Esophagus muscularis mucosa (tissue), 3 donors: Measurements from ENCODE around the gene BMP5.

Experiments used
- POLR2AphosphoS5 ChIP-seq, 2 donors: sonication (generic); formaldehyde crosslinking; IDR thresholded peaks; one replicate each; pipeline ENCODE4 v1.6.1; 2017; ENCODE audit warnings: antibody characterized with exemption in 2 of 2
- TF ChIP-seq, protein P1 (sequence below), 3 experiments: fragments of 200-600 bp in 2 of 3; fragments of 450-650 bp in 1 of 3; sonication (generic) in 2 of 3; IDR thresholded peaks; one replicate each; pipeline ENCODE4 v1.5.1; 2017 to 2019; ENCODE audit warnings: antibody characterized with exemption in 3 of 3, mild to moderate bottlenecking in 2 of 3, moderate library complexity in 1 of 3

DNA sequence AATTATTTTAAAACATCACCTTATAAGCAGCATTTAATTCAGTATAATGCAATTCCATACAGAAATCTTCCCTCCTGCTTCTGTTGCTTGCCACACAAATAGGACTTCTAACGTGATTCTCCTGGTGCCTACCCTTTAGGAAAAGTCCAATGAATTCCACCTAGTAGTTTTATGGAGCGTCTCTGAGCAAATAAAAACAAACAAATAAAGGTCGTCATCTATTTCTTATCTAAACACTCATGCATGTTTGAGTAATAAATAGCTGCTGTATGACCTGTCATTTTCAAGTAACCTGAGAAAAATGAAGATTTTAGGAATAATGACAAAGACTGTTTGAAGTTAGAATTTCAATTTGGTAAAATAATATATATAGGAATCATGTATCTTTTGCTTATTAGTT is 102.7 kb downstream of the BMP5 start:
- TF ChIP-seq, protein P1, sequence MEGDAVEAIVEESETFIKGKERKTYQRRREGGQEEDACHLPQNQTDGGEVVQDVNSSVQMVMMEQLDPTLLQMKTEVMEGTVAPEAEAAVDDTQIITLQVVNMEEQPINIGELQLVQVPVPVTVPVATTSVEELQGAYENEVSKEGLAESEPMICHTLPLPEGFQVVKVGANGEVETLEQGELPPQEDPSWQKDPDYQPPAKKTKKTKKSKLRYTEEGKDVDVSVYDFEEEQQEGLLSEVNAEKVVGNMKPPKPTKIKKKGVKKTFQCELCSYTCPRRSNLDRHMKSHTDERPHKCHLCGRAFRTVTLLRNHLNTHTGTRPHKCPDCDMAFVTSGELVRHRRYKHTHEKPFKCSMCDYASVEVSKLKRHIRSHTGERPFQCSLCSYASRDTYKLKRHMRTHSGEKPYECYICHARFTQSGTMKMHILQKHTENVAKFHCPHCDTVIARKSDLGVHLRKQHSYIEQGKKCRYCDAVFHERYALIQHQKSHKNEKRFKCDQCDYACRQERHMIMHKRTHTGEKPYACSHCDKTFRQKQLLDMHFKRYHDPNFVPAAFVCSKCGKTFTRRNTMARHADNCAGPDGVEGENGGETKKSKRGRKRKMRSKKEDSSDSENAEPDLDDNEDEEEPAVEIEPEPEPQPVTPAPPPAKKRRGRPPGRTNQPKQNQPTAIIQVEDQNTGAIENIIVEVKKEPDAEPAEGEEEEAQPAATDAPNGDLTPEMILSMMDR (IDR thresholded peaks at IDR 0.05), result no peak
- TF ChIP-seq POLR2AphosphoS5 (IDR thresholded peaks at IDR 0.05), result no peak
